RPMI7951 (cell line): Measurements from ENCODE around the gene TIAM1. TPM values are rescaled to one million over a fixed set of nuclear protein-coding genes. Genes with fewer than 3 reads are reported as not detected.
A peak's percentile ranks its signal among the peaks of the same experiment; 100 is the strongest.

ENCODE experiments used
- DNase-seq: peaks from one replicate; pipeline ENCODE4 v3.0.0-alpha.2; 2012; ENCODE audit warnings: low read depth
- total RNA-seq: library from RNA; depleted of rRNA; stranded (reverse); fragments of >200 nt; shearing (Covaris generic); gene quantifications from 2 replicates; pipeline ENCODE4 v1.2.3, GENCODE V29; 2014; rRNA removed

TIAM1 gene
- total RNA-seq: 3.5 and 3.6 TPM in 2 replicates

- DNase-seq: peak; percentile 72
Observed at GRCh38 chr21:31343680-31344480, at the start of gene TIAM1. Gene TIAM1 (minus strand): TSS chr21:31344261. CDS start chr21:31266972, 77,289 bp downstream.

GRCh38 chr21:31387560-31388186 lies 43.6 kb upstream of the TIAM1 start:
- no peak for DNase-seq

DNA sequence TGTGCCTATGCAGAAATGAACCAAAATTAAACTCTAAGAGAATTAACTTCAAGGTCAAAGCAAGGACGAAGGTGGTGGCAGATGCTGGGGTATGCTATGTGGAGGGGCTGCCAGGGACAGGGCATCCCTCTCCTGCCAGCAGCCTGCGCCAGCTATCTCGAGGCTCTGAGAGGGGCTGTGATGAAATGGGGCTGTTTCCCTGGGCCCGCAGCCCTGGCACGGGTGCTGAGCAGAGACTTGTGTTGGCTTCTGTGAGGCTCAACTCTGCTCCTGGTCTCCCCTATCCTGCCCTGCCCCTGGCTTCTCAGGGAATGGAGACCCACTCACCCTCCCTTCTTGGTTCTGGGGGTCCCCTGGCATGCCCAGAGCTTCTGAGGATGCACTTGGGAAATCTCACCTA lies 41.9 kb upstream of the TIAM1 start:
- DNase-seq: no peak

GRCh38 chr21:31383770-31384169 lies 39.7 kb upstream of the TIAM1 start:
- no peak for DNase-seq

GRCh38 chr21:31382060-31382459 lies 38.0 kb upstream of the TIAM1 start:
- no peak for DNase-seq

- DNase-seq: no peak
Observed at GRCh38 chr21:31376301-31376700, 32.2 kb upstream of the TIAM1 start.

- no peak for DNase-seq
Observed at GRCh38 chr21:31374395-31374794, 30.3 kb upstream of the TIAM1 start.

GRCh38 chr21:31372471-31372765 lies 28.4 kb upstream of the TIAM1 start:
- DNase-seq: no peak

- DNase-seq: peak; percentile 76
Observed at GRCh38 chr21:31371715-31372470, 27.8 kb upstream of the TIAM1 start.

GRCh38 chr21:31370893-31371544 lies 27.0 kb upstream of the TIAM1 start:
- DNase-seq: peak; percentile 68

- no peak for DNase-seq
Observed at GRCh38 chr21:31370281-31370892, 26.3 kb upstream of the TIAM1 start.

GRCh38 chr21:31368361-31368760 lies 24.3 kb upstream of the TIAM1 start:
- no peak for DNase-seq

GRCh38 chr21:31367801-31368200 lies 23.7 kb upstream of the TIAM1 start:
- DNase-seq: no peak

DNA sequence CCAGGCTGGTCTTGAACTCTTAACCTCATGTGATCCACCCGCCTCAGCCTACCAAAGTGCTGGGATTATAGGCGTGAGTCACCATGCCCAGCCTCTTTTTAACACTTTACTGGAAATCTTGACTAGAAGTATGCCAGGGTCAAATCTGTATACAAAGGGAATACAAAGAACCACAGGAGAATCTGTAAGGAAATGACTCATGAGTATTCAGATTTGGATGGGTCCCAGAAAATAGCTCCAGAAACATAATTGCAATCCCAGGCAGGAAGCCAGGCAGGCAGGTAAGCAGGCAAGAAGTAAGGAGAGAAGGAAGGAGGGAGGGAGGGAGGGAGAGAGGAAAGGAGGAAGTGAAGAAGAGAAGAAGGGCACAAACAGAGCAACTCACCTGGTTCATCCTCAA lies 22.8 kb upstream of the TIAM1 start:
- peak; percentile 93 for DNase-seq

DNA sequence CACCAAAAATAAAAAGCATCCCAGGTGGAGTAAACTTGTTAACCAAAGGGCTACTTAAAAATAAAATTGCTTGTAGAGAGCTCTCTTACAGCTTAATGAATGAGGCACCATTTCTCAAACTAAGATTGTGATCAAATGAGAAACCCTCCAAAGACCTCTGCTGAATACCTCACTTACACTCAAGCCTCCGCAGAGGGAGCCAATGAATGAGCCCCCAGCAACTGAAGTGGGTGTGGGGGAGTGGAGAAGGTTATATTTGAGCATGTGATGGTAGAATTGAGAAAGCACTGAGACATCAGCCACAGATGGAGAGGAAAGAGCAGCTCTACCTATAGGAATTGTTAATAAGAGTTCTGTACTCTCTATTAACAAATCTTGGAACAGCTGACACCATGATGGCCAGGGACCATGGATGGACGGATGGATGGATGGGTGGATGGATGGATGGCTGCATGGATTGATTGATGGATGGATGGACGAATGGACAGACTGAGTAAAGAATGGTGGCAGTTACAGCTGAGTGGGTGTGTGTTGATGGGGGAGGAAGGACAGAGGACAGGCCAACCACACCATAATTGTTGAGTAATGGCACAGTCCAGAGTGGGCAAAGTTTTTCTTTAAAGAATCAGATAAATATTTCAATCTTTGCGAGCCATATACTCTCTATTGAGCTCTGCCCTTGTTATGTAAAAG lies 20.3 kb upstream of the TIAM1 start:
- no peak for DNase-seq

- DNase-seq: peak; percentile 55
Observed at GRCh38 chr21:31363720-31364119, 19.7 kb upstream of the TIAM1 start.

DNA sequence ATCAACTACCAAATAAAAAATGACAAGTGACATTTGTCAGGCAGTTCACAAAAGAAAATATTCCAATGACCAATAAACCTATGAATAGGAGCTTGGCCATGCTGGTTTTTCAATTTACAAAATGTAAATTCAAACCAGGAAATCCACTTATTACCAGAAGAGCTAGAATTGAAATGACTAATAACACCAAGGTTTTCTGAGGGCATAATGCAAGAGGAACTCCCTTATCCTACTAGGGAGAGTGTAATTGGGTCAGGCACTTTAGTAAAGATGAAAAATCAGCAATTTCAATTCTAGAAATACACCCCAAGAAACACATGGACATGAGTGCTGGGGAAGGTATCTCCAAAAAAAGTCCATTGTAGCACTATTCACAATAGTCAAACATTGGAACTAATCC lies 16.7 kb upstream of the TIAM1 start:
- no peak for DNase-seq

- no peak for DNase-seq
Observed at GRCh38 chr21:31358158-31358557, 14.1 kb upstream of the TIAM1 start.

GRCh38 chr21:31356440-31356839 lies 12.4 kb upstream of the TIAM1 start:
- no peak for DNase-seq

DNA sequence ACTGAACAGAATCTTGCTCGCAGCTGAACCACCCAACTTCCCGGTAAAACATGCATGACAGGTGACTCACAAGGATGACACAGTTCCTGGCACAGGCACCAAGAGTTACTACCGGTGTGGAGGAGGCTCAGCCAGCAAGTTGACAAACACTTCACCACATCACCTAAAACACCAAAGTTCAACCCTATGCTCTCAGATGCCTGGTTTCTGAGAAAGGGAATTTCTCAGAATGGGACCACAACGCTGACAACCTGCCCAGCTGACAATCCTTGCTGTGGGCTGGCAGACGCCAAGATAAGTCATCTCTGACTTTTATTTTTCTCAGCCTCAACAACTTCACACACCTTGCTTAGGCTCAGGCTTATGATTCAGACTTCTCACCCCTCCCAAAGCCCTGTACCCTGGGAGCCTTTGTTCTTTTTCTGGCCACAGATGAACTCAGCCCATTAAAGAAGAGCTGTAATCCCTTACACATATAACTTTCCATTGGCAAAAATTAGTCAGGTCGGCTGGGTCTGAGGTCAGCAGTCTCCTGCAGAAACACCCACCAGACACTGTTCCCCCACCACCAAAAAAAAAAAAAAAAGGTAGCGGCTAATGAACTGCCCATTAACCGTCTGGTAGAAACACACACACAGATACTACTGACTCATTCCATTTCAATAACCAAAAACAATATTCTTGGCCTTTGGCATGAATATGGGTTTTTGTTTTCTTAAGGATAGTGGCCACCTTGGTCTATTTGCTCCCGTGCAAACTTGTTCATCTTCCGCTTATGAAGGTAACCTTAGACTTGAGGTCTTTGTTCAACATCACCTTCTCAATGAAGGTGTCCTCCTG lies 10.8 kb upstream of the TIAM1 start:
- DNase-seq: peak; percentile 90
